Measurements from ENCODE around the gene GNG7. TPM values are rescaled to one million over a fixed set of nuclear protein-coding genes. Genes with fewer than 3 reads are reported as not detected.

Gene GNG7
- total and polyA plus RNA-seq, 10 of the 15 experiments (the other 5 are each of a cell fraction or from before 2014, with no cell fraction given) = 1.9 to 13.6 (median 6.5) TPM

GRCh38 chr19:2561895-2562294, 140.6 kb downstream of the GNG7 start (continued):
- TF ChIP-seq FOXM1 (IDR thresholded peaks at IDR 0.05; ENCODE audit: low read depth, low read length) (peak; percentile 89), CBX5 (IDR thresholded peaks at IDR 0.05; ENCODE audit: low read depth) (peak; percentile 82; the same call in 1 of the 2 replicates), SPI1 (IDR thresholded peaks at IDR 0.05; ENCODE audit: borderline replicate concordance, insufficient read depth, low read depth, low read length) (peak; percentile 53), MTA3 (IDR thresholded peaks at IDR 0.05; ENCODE audit: borderline replicate concordance, low read length) (no peak), SP1 (IDR thresholded peaks at IDR 0.05; ENCODE audit: low read depth, low read length) (peak; percentile 84), NR2C2 (IDR thresholded peaks at IDR 0.05; ENCODE audit: borderline replicate concordance, control insufficient read depth, insufficient read length, low read depth) (no peak), ASH2L (IDR thresholded peaks at IDR 0.05; ENCODE audit: borderline replicate concordance, low read depth) (no peak), MLLT1 (IDR thresholded peaks at IDR 0.05) (peak; percentile 96), SMAD1 (IDR thresholded peaks at IDR 0.05; ENCODE audit: low read depth, partially characterized antibody) (peak; percentile 94), PML (IDR thresholded peaks at IDR 0.05; ENCODE audit: low read length) (peak; percentile 73; the same call in 1 of the 2 replicates), STAT3 (IDR thresholded peaks at IDR 0.05; ENCODE audit: low read depth, low read length) (0 out of 2 replicates have a peak, but pooled peaks have one; percentile 59), CHD4 (IDR thresholded peaks at IDR 0.05) (no peak), NFXL1 (IDR thresholded peaks at IDR 0.05; ENCODE audit: borderline replicate concordance) (no peak), NR2F1 (conservative IDR thresholded peaks at IDR 0.05) (peak; percentile 89), CEBPB (IDR thresholded peaks at IDR 0.05; ENCODE audit: borderline replicate concordance in 1 of 2, low read depth in 2 of 2, low read length in 2 of 2) (no peak), RB1 (IDR thresholded peaks at IDR 0.05; ENCODE audit: borderline replicate concordance) (peak; percentile 99; the same call in 1 of the 2 replicates), ZNF274 (IDR thresholded peaks at IDR 0.05; ENCODE audit: insufficient read depth, insufficient read length) (no peak), WRNIP1 (IDR thresholded peaks at IDR 0.05; ENCODE audit: borderline replicate concordance, low read depth, low read length) (no peak), ATF3 (IDR thresholded peaks at IDR 0.05; ENCODE audit: borderline replicate concordance, extremely low read depth, low read depth, low read length) (no peak), BRCA1 (IDR thresholded peaks at IDR 0.05; ENCODE audit: low read depth, low read length) (peak; percentile 50; the same call in 1 of the 2 replicates), SUPT20H (IDR thresholded peaks at IDR 0.05; ENCODE audit: borderline replicate concordance, control insufficient read depth, low read depth, low read length) (no peak), HSF1 (IDR thresholded peaks at IDR 0.05; ENCODE audit: low read depth, low read length) (no peak), REST (IDR thresholded peaks at IDR 0.05; ENCODE audit: low read depth, low read length) (0 out of 2 replicates have a peak, but pooled peaks have one; percentile 7)
- TF ChIP-seq, protein P1, sequence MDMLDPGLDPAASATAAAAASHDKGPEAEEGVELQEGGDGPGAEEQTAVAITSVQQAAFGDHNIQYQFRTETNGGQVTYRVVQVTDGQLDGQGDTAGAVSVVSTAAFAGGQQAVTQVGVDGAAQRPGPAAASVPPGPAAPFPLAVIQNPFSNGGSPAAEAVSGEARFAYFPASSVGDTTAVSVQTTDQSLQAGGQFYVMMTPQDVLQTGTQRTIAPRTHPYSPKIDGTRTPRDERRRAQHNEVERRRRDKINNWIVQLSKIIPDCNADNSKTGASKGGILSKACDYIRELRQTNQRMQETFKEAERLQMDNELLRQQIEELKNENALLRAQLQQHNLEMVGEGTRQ (IDR thresholded peaks at IDR 0.05; ENCODE audit: borderline replicate concordance, low read depth, low read length) = no peak

All from GM12878 (cell line).